Left kidney (tissue), 2 donors: ENCODE measurements around the gene SOX10. TPM values are rescaled to one million over a fixed set of nuclear protein-coding genes. Genes with fewer than 3 reads are reported as not detected.
"Not testable (repeated sequence)": the region's sequence is repeated elsewhere in the genome, so short reads cannot be mapped to it uniquely, and the experiment has no call there.

ENCODE experiments used
- DNase-seq: peaks from one replicate; pipeline ENCODE4 v3.0.0-alpha.2; 2013
- polyA plus RNA-seq: library from polyadenylated mRNA; unstranded; fragments of 120-200 nt; gene quantifications from one replicate; pipeline ENCODE4 v1.2.1, GENCODE V29; 2013; ENCODE audit not compliant: insufficient read length

SOX10 gene
- polyA plus RNA-seq, 1 donor: 1.3 TPM

DNA sequence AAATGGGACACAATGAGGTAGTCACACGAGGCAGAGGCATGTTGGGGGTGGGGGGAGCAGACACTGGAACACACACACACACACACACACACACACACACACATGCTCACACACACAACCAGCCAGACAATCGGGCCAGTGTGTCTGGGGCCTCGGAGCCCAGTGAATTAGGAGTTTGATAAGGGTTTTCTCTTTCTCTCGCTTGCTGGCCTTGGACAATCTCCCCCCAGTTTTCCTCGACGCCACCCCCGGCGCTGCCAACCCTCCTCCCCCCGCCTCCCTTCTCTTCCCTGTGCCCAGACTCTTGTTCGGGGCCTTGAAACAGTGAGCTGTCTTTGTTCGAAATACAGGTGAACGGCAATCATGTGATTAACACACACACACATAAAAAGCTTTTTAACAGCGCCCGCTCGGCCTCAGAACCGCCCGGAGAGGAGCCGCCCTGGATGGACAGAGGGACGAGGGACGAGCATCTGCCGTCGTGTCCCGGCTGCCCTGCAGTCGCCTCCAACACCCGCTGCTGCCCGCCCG, 1.5 kb upstream of the SOX10 start:
- no peak for DNase-seq

DNA sequence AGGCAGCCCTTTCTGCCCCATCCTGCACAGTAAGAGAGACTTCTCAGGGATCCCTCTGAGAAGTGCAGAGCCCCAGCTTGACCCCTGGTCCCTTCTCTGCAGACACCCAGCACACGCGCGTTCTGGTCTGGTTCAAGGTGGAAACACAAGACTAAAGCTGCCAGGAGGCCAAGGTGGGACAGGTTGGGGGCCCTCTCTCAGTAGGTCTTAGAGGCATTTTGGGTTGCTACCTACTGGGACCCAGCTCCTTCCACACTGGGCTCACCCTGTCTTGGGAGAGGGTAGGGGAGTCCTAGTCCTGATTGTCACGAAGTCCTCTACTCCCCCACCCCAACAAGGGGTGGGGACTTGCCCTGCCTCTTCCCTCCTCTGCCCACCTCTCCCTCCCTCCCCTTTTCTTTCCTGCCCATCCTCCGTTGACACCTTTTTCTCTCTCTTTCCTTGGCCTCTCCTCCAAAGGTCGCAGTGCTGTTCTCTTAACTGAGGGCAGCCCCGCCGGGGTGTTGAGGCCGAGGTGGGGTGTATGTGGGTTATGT, 763 bp upstream of the SOX10 start:
- DNase-seq: no peak

DNA sequence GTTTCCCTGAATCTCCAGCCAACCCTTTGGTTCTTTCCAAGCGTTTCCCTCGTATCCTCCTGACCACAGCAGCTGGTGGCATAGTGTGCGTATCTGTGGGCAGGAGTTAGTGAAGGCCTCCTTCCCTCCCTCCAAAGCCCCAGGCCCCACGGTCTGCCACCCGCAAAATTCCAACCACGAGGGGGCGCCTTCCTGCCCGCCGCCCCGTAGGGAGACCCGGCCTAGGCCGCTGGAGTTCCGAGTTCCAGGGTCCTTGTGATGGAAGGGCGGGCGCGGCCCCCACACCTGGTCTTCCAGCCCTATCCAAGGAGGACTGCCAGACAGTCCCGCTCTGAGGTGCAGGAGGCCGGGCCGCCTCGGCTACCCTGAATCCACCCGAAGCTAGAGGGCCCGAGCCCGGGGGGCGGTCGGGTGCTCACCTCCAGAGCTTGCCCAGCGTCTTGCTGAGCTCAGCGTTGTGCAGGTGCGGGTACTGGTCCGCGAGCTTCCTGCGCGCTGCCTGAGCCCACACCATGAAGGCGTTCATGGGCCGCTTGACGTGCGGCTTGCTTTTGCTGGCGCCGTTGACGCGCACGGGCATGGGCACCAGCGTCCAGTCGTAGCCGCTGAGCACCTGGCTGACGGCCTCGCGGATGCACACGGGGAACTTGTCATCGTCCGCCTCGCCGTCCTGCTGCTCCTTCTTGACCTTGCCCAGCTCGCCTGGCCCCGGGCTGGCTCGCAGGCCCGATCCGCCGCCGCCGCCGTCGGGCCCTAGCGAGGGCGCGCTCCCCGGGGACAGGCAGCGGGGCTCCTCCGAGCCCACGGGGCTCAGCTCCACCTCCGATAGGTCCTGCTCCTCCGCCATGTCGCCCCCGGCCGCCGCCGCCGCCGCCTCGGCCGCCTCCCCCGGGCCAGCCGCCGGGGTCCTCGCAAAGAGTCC, 1.2 kb downstream of the SOX10 start:
- no peak for DNase-seq

DNA sequence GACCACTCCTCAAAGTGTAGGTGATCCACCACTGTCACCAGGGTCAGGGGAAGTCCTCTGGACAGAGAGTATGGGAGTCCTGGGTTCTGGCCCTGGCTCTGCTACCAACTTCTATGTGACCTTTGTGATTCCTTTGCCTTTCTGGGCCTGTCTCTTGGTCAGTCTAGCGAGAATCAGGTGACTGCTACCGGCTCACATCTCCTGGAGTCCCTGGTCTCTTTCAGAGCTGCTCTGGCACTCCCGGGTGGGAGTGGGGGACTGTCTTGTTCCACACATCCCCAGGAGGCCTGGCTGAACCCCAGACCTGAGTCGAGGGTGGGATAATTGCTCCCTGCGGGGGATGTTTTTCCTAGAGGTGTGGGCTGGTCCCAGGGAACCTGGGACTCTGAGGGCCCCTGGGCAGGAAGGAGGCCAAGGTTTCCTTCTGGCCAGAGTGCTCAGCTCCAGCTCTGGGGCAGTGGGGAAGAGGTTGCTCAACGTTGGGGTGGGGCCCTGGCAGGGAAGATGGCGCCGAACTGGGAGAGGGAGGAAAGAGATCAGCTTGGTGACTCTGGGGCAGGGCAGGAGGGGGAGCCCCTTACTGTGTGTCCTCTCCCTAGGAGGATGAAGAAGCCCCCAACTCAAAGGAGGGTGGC, 2.1 kb downstream of the SOX10 start:
- no peak for DNase-seq

DNA sequence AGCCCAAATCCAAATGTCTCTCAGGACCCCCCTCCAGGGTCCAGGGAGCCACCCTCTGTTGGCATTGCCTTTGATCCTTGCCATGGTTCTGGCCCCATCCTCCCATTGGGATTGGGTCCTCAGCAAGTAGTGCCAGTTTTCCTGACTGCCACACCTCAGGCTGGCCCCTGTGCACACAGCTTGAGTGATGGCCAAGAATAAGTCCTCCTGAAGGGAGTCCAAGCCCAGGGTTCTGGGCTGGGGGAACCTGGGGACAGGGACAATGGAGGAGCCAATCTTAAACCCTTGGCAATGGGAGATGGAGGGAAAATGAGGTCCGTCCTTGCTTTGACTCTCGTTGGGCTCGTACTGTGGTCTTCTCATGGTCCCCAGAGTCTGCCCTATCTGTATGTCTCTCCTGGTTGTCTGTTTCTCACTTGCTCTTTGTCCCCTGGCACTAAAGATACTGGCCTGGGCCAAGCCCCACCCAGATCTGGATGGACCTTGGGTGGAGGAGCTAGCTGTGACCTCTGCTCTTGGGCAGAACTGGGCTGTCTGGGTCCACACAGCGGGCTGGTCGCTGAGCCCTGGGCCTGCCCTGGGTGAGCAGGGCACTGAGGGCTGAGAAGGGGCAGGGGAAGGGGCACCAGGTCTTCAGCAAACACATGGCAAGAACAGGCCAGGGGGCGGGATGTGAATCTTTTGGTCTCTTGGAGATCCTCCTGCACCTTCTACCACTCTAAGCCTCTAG, 2.9 kb downstream of the SOX10 start:
- DNase-seq: no peak

DNA sequence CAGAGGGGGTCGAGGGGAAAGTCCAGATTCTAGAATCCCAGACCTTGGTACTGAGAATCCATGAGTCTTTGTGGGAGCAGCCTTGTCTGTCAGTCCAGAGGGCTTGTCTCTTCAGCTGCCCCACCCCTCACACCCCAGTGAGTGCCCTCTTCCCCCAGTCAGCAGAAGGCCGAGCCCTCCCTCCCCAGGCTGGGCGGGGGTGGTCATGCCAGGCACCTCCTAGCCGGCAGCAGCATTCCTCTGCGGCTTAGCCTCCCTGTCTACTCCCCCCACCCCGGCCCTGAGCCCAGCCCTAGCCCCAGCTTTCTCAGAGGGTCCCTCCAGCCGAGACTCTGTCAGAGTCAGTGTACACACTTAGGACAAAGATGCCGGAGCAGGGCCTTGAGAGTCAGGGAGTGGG, 4.6 kb downstream of the SOX10 start:
- no peak for DNase-seq

DNA sequence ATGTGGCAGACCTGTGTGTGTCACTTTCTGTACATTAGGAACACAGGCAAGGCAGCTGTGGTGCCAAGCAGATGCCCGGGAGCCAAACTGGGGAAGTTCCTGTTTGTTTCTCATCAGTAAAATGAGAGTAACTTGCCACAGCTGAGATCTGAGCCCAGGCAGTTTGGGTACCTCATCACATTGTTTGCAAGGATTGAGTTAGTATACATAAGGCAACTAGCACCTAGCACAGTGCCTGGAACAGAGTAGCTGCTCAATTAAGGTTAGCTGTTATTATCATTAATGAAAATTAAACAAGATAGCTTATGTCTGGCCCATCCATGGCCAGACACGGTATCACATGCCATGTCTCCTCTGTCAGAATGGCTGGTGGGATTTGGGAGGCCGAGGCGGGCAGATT, 7.8 kb downstream of the SOX10 start:
- DNase-seq: no peak

DNA sequence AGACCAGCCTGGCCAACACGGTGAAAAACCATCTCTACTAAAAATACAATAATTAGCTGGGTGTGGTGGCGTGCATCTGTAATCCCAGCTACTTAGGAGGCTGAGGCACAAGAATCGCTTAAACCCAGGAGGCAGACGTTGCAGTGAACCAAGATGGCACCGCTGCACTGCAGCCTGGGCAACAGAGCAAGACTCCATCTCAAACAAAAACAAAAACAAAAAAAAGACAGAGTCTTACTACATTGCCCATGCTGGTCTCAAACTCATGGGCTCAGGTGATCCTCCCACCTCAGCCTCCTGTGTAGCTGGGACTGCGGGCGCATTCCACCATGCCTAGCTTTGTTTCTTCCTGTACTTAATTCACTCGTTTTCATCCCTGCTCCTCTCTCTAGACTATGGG, 8.3 kb downstream of the SOX10 start:
- DNase-seq: not testable (repeated sequence)

DNA sequence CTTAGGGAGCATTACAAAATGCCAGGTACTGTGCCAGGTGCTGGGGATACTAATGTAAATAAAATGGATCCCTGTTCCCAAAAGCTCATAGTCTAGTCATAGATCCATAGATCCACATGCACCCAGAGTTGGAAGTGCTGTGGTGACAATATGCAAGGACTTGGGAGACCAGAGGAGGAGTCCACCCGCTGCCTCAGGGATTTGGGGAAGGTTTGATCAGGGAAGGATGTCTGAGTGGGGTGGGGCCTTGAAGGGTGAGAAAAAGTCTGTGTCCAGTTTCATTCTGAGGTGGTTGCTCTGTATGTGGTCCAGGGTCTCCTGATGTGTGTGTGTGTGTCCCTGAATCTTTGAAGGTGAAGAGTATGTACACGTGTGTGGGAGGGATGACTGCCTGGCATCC, 9.2 kb downstream of the SOX10 start:
- no peak for DNase-seq

DNA sequence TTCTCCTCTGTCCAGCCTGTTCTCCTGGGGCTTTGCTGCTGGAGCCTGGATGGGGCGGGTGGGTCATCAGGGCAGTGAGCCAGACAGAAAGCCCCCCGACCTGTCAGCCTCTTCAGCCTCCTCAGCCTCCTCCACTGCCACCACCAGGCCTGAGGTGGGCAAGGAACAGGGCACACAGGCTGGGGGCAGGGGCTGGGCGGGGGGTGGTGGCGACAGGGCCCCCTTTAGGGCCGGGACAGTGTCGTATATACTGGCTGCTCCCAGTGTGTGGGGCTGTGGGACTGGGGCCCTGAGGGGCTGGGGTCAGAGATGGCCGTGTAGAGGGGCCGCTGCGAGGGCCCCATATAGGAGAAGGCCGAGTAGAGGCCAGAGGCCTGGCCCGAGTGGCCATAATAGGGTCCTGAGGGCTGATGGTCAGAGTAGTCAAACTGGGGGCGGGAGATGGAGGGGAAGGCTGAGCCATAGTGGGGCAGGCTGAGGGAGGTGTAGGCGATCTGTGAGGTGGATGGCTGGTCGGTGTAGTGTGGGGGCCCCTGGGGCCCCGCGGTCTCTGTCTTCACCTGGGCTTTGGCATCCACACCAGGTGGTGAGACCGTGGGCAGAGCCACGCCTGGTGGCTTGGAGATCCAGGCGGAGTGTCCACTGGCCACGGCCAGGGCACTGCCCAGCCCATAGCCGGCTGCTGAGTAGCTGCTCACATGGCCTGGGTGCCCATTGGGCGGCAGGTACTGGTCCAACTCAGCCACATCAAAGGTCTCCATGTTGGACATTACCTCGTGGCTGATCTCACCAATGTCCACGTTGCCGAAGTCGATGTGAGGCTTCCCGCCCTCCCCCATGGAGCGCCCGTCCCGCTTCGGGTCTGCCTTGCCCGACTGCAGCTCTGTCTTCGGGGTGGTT, 10.8 kb downstream of the SOX10 start:
- no peak for DNase-seq

DNA sequence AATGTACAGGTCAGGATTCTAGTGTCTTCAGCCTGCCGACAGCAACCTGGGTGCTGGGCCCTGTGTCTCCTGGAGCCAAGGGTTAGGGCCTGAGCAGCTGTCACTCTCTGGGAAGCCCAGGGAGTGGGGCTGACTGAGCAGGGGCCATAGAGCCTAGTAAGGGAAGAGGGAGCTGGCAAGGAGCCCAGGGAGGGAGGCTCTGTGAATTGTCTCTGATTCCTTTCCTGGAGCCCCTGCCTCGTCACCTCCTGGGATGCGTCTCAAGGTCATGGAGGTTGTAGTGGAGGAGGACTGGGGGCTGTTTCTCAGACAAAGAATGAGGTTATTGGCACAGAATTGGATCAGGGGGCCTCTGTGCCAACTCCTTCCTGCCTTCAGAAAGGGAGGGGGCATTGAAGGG, 11.8 kb downstream of the SOX10 start:
- no peak for DNase-seq

DNA sequence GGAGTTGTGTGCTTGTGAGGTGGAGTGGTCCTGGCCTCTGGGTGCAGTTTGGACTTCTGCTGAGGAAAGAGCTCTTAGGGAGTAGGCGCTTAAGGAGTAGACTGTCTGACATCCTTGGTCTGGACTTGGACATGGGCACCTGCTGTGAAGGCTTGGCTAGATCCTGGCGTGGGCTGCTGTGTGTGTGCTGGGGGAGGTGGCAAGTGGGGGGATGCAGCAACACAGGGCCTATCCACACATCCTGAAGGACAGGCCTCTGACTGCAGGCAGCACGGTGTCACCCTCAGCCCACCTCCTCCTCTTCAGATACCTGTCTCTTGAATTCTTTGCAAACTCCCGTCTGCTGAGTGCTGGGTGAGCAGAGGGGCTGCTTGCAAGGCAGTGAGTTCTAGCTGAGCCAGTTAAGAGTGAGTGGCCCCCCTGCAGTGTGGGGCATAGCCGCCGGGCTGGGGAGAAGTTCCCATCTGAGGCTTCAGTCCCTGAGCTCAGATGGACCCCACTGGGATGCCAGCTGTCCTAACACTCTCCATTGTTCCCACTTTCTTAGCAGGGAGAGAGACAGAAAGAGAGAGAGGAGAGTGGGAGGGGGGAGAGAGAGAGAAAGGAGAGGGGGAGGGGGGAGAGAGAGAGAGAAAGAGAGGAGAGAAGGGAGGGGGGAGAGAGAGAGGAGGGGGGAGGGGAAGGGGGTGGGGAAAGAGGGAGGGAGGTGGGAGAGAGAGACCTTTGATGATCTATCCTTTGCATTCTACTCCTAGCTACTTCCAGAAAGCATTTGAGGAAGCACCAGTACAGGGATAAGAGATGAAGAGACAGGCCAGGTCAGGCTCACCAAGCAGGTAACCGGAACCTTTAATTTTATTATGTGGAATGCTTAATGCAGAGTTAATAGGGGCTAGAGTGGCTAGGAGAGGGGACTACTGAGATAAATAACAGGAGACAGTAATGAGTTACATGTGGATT, 12.6 kb downstream of the SOX10 start:
- no peak for DNase-seq

DNA sequence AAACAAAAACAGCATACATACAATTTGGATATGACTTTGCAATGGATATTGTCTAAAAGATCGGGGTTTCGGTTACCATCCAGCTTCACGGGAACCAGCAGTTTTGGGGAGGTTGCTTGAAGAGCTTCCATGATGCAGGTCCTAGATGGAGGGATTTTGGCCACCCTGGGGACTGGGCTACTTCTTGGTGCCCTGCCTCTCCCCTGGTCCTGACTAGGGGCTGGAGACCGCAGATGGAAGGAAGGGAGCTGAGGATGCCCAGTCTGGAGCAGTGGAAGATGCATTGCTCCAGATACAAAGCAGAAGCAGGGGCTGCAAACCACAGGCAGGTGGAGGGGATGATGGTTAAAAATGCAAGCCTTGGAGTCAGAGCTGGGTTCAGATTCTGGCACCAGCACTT, 13.5 kb downstream of the SOX10 start:
- DNase-seq: no peak

DNA sequence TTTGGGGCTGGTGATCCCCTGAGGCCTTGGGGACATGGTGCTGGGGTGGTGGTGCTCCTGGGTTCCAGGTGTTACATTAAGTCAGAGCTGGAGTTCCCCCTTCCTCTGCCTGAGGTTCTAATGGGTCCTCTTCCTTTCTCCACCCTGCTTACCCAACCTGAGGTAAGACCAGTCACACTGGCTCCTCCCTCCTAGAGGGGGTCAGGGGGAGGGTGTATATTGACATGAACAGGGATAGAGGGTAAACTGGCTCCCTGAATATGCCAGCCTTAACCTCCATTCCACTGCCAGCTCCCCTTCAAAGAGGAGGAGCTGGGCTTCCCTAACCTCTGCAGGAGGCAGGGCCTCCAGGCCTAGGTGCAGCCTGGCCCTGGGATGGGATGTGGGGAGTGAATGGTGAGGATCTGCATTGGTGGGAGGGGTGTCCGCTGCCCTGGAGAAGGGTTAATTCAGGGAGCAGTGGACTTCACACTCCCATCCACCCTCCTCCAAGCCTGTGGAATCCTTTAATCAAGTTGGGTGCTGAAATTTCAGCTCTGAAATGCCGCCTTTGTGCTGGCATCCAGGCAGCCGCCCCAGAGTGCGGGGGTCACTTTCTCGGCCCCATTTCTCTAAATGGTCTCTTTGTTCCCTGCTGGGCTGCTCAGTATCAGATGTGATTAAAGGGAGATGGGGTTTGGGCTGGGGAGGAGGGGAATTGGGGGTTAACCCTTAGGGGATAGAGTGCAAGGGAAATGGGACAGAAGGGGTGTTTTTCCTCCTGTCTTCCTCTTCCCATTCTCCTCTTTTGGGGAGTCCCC, 15.7 kb downstream of the SOX10 start:
- no peak for DNase-seq

DNA sequence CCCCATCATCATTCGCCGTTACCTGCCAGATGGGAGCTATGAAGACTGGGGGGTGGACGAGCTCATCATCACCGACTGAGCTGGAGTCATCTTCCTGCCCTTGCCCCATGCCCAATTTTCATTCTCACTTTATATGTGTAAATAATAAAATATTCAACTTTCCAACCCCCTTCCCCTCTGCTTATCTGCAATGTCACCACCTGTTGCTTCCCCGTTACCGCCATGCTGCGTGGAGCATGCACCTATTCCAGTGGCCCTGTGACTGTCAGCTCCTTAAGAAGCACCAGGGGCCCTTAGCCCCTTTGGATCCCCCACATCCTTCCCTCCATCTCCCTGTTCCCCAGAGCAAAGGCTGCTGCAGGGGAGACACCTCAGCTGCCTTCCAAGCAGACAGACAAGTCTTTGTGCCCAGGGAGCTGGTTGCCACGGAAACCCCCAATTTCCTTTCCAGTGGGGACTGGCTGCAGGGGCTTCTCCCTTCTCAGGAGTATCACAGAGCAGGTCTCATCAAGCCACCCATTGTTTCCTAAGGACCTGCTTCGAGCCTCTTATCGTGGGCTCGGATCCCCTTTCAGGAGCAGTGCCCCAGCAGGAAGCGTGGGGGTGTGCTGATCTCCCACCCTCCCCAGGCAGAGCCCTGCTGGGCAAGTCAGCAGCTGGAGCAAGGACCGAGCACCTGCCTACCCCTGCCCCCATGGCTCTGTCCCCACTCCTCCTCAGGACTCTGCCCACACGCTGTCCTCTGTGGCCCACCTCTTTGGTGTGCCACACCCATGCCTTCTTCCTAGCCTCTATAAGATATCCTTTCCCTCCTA, 16.5 kb downstream of the SOX10 start:
- no peak for DNase-seq

DNA sequence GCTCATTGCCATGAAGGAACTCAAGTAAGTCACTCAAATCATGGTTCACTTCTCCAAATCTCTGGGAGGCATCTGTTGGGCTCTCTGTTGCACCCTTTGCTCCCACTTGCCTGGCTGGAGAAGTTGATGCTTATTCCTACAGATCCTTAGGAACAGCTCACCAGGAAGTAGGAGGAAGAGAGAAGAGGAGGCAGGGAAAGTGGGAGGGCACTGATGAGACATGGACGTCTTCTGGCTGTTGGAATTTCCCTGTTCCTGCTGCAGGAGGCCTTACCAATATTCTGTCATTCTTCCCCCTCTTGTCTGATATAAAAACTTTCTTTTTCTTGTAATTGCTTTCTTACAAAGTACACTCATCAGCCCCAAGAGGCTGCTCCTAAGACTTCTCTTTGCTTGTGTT, 17.2 kb downstream of the SOX10 start:
- no peak for DNase-seq

DNA sequence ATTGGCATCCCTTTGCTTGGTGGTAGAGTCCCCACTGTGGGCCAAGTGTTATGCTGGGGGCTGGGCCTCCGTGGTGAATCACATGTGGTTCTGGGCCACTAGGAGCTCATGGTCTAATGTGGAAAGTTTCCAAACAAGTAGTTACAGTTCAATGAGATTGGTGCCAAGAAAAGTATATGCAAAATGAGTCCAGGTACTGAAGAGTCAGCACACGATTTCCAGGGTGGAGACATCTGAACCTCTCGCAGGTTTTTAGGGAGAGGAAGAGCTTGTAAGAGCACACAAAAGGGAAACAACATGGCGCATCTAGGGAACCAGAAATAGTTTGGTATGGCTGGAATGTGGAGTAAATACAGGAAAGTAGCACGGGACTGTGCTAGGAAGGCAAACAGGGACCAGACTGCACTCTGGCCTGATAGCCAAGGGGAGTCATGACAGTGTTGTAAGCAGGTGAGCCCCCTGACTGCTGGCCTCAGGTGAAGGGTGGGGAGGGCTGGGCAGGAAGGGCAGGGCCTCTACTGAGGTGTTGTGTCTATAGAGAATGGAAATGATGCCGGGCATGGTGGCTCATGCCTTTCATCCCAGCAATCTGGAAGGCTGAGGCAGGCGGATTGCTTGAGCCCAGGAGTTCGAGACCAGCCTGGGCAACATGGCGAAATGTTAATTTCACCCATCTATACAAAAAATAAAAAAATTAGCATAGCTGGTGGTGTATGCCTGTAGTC, 18.3 kb downstream of the SOX10 start:
- no peak for DNase-seq

DNA sequence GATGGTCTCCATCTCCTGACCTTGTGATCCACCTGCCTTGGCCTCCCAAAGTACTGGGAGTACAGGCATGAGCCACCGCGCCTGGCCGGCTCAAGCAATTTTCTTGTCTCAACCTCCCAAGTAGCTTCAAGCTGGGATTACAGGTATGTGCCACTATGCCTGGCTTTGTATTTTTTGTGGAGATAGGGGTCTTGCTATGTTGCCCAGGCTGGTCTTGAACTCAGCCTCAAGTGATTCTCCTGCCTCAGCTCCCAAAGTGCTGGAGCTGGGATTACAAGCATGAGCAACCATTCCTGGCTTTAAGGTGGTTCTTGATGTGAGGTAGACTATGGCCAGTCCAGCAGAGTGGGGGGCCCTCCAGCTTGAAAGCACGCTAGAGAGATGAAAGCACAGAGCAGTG, 23.3 kb downstream of the SOX10 start:
- no peak for DNase-seq
